Measurements from ENCODE around the gene PIK3R6. TPM values are rescaled to one million over a fixed set of nuclear protein-coding genes. Genes with fewer than 3 reads are reported as not detected.

Gene PIK3R6
- total RNA-seq, 1 experiment from 2014 or later = not detected

DNA sequence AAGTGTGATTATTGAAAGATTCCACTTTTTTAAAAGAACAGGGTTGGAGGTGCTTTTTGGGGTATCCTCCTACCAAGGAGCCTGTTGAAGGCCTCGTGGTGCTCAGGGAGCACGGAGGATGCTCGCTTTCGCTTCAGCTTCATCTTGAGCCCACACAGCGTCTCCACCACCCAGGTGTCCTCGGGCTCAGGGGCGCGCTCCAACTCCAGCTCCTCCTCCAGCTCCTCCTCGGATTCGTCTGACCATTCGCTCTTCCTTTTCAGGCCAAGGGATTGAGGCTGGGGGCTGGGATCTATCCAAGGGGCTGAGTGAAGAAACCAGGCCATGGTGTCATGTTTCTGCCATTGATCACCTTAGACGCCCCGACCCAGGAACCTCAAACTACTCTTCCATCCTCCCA is 110.3 kb downstream of the PIK3R6 start:
- H4K20me1 ChIP-seq (ENCODE audit: low read length) = no peaks in the 10 kb centered on the region
- no peak overlapping the region for H3K4me3 ChIP-seq (ENCODE audit: low read length)
- no peak overlapping the region for H3K4me2 ChIP-seq (ENCODE audit: low read length)
- no peak overlapping the region for H3K9ac ChIP-seq (ENCODE audit: low read length)
- ATAC-seq = no peak
- ChIA-PET POLR2A (ENCODE audit: unreplicated experiment) (no interaction called here), CTCF (no interaction called here)
- H2AFZ ChIP-seq (ENCODE audit: low read length) = no peak overlapping the region
- no peak for DNase-seq
- H3K79me2 ChIP-seq (ENCODE audit: low read length) = no peaks in the 10 kb centered on the region
- intact Hi-C loops (cut with micrococcal nuclease) = no loop called here
- H3K9me2 ChIP-seq (replicated peaks; ENCODE audit: low read length) = no peaks in the 10 kb centered on the region
- H3F3A ChIP-seq (ENCODE audit: low read length, unreplicated experiment) = no peaks in the 10 kb centered on the region
- BruUV-seq (replicated peaks) = no TSS peak
- no peaks in the 10 kb centered on the region for H3K4me1 ChIP-seq (ENCODE audit: insufficient read depth, low read length)
- H3K9me3 ChIP-seq (ENCODE audit: low read length) = no peaks in the 10 kb centered on the region
- peaks cover 55% of the 10 kb centered on the region for H3K27me3 ChIP-seq (ENCODE audit: low read length)
- no peaks in the 10 kb centered on the region for H3K36me3 ChIP-seq (ENCODE audit: low read depth, low read length)
- H3K27ac ChIP-seq (ENCODE audit: low read length) = no peak overlapping the region
- TF ChIP-seq EZH2 (IDR thresholded peaks at IDR 0.05; ENCODE audit: low read length, unreplicated experiment) (no peak), EZH2phosphoT487 (IDR thresholded peaks at IDR 0.05; ENCODE audit: borderline replicate concordance, low read length) (no peak)
- TF ChIP-seq, protein P1, sequence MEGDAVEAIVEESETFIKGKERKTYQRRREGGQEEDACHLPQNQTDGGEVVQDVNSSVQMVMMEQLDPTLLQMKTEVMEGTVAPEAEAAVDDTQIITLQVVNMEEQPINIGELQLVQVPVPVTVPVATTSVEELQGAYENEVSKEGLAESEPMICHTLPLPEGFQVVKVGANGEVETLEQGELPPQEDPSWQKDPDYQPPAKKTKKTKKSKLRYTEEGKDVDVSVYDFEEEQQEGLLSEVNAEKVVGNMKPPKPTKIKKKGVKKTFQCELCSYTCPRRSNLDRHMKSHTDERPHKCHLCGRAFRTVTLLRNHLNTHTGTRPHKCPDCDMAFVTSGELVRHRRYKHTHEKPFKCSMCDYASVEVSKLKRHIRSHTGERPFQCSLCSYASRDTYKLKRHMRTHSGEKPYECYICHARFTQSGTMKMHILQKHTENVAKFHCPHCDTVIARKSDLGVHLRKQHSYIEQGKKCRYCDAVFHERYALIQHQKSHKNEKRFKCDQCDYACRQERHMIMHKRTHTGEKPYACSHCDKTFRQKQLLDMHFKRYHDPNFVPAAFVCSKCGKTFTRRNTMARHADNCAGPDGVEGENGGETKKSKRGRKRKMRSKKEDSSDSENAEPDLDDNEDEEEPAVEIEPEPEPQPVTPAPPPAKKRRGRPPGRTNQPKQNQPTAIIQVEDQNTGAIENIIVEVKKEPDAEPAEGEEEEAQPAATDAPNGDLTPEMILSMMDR (conservative IDR thresholded peaks at IDR 0.05; ENCODE audit: low read depth, low read length) = no peak

DNA sequence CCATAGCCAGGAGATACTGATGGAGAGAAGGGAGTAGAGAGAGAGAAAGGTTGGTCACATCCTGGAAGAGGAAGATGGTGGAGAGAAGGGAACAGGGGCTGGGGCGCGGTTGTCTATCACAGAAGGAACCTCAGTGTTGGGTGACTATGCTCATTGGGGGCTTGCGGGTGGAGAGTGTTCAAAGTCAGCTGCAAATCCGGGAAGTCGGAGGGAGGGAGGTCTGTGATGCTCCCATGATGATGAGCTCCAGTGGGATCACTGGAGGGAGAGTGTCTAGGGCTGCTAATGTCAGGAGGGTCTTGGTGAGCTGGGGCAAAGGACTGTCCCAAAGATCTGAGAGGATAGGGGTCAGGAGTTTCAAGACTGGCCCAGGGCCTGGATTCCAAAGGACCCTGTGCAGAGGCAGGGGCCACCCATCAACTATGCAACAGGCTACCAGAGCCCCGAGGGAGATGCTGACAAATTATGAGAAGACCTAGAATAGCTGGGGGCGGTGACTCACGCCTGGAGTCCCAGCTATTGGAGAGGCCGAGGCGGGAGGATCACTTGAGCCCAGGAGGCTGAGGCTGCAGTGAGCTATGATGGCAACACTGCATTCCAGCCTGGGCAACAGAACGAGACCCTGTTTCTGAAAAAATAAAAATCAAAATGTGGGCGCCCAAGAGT is 111.8 kb downstream of the PIK3R6 start:
- DNase-seq = no peak
- intact Hi-C loops (cut with micrococcal nuclease) = no loop called here
- H3K79me2 ChIP-seq (ENCODE audit: low read length) = no peaks in the 10 kb centered on the region
- POLR2A ChIA-PET (ENCODE audit: unreplicated experiment) = no interaction called here
- H3K27me3 ChIP-seq (ENCODE audit: low read length) = peaks cover 42% of the 10 kb centered on the region
- H3K9me2 ChIP-seq (replicated peaks; ENCODE audit: low read length) = no peaks in the 10 kb centered on the region
- no peaks in the 10 kb centered on the region for H4K20me1 ChIP-seq (ENCODE audit: low read length)
- no peak overlapping the region for H3K4me3 ChIP-seq (ENCODE audit: low read length)
- no peaks in the 10 kb centered on the region for H3F3A ChIP-seq (ENCODE audit: low read length, unreplicated experiment)
- BruUV-seq (replicated peaks) = no TSS peak
- no peak overlapping the region for H3K27ac ChIP-seq (ENCODE audit: low read length)
- H3K9ac ChIP-seq (ENCODE audit: low read length) = no peak overlapping the region
- H2AFZ ChIP-seq (ENCODE audit: low read length) = no peak overlapping the region
- no peaks in the 10 kb centered on the region for H3K4me1 ChIP-seq (ENCODE audit: insufficient read depth, low read length)
- CTCF ChIA-PET = no interaction called here
- no peak for ATAC-seq
- no peaks in the 10 kb centered on the region for H3K36me3 ChIP-seq (ENCODE audit: low read depth, low read length)
- H3K9me3 ChIP-seq (ENCODE audit: low read length) = no peaks in the 10 kb centered on the region
- H3K4me2 ChIP-seq (ENCODE audit: low read length) = no peak overlapping the region
- TF ChIP-seq EZH2phosphoT487 (IDR thresholded peaks at IDR 0.05; ENCODE audit: borderline replicate concordance, low read length) (no peak), EZH2 (IDR thresholded peaks at IDR 0.05; ENCODE audit: low read length, unreplicated experiment) (no peak)
- TF ChIP-seq, protein P1 (conservative IDR thresholded peaks at IDR 0.05; ENCODE audit: low read depth, low read length) = no peak

DNA sequence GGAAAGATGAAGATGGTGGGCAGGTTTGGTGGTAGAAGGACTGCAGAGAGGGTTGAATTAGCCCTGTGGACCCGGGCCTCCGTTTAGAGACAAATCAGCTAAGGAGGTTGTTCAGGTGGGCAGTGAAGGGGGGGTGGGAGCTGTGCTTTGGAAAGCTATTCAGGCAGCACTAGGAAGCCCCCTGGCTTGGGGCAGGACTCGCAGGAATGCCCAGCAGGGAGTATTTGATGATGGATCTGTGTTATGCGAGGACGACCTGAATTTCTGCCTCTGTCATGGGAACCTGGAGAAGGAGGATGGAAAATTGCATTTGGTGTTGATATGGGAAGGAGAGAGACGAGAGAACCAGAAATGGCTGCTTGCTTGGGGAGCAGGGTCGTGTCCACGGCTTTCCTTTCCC is 112.6 kb downstream of the PIK3R6 start:
- TF ChIP-seq EZH2phosphoT487 (IDR thresholded peaks at IDR 0.05; ENCODE audit: borderline replicate concordance, low read length) = no peak
- TF ChIP-seq, protein P1 (conservative IDR thresholded peaks at IDR 0.05; ENCODE audit: low read depth, low read length) = no peak
- TF ChIP-seq EZH2 (IDR thresholded peaks at IDR 0.05; ENCODE audit: low read length, unreplicated experiment) = no peak
- Histone ChIP-seq H3K9me2 (replicated peaks; ENCODE audit: low read length) (no peaks in the 10 kb centered on the region), H3K9ac (ENCODE audit: low read length) (no peak overlapping the region), H3K79me2 (ENCODE audit: low read length) (no peaks in the 10 kb centered on the region), H3F3A (ENCODE audit: low read length, unreplicated experiment) (no peaks in the 10 kb centered on the region), H3K9me3 (ENCODE audit: low read length) (no peaks in the 10 kb centered on the region), H3K4me3 (ENCODE audit: low read length) (no peak overlapping the region), H3K4me2 (ENCODE audit: low read length) (no peak overlapping the region), H4K20me1 (ENCODE audit: low read length) (no peaks in the 10 kb centered on the region), H3K4me1 (ENCODE audit: insufficient read depth, low read length) (no peaks in the 10 kb centered on the region), H2AFZ (ENCODE audit: low read length) (no peak overlapping the region), H3K36me3 (ENCODE audit: low read depth, low read length) (no peaks in the 10 kb centered on the region), H3K27ac (ENCODE audit: low read length) (no peak overlapping the region), H3K27me3 (ENCODE audit: low read length) (peaks cover 34% of the 10 kb centered on the region)
- POLR2A ChIA-PET (ENCODE audit: unreplicated experiment) = no interaction called here
- no TSS peak for BruUV-seq (replicated peaks)
- ATAC-seq = no peak
- intact Hi-C loops (cut with micrococcal nuclease) = loop anchor here (1.0 kb wide), 1 partner anchor 30 kb away; no protein-coding TSS in a partner anchor
- no peak for DNase-seq
- CTCF ChIA-PET = no interaction called here

Measured in PC-3 (cell line).